Middle frontal gyrus (tissue), 1 donor: ENCODE measurements around the gene SSR3.

Experiments
- DNase-seq: peaks from one replicate; pipeline ENCODE4 v3.0.0-alpha.2; 2015; ENCODE audit warnings: low spot score; ENCODE audit errors: extremely low spot score

The SSR3 gene

GRCh38 chr3:156536524-156537316, 18.2 kb downstream of the SSR3 start:
- DNase-seq, result no peak

DNA sequence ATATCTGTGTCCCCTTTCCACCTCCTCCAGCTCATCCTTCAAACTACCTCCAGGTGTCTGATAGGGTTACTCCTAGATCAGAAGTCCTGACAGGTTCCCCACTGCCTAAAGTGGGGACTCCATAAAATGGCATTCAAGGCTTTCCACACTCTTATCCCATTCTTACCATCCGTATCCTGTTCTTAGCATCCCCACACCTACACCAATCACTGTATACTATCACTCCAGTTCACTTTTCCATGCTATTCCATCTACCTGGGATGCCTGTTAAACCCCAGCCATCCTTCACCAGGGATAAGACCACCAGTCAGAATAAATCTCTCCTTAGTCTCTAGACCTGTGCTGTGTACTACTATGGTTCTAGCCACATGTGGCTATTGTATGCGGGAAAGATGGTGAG, 19.1 kb downstream of the SSR3 start:
- peak; percentile 1 for DNase-seq

DNA sequence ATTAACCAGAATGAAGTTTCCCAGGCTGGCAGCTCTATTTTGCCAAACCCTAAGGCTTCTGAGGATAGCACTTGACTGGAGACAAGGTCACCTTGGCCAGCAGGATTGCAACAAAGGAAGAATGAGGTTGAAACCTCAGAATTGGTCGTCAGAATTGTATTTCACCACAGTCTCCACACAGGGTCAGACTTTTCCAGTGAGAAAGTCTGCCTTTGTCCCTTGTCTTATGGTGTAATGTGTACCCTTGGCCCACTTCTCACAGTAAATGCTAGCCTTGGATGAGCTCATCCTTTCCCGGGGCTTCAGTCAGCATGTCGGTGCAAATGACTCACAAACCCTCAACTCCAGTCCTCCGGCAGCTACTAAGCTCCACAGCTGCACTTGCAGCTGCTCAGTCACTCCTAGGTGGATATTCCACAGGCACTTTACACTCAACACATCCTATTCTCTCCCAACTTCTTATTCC, 19.7 kb downstream of the SSR3 start:
- peak; percentile 17 for DNase-seq

DNA sequence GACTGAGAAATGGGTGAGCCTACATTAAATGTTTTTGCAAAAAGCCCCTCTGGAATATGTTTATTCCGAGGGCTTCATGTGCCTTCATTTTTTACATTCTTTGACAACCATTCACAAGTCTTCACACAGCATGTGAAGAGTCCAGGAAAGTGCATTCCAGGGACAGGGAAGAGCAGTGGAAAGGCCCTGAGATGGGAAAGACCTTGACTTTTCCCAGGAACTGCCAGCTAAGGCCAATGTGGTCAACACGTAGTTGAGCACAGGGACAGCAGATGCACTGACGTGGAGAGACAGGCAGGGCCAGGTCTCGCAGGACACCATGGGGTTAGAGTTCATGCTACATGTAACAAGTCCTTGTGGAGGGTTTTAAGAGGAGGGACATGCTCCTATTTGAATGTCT, 21.7 kb downstream of the SSR3 start:
- no peak for DNase-seq

DNA sequence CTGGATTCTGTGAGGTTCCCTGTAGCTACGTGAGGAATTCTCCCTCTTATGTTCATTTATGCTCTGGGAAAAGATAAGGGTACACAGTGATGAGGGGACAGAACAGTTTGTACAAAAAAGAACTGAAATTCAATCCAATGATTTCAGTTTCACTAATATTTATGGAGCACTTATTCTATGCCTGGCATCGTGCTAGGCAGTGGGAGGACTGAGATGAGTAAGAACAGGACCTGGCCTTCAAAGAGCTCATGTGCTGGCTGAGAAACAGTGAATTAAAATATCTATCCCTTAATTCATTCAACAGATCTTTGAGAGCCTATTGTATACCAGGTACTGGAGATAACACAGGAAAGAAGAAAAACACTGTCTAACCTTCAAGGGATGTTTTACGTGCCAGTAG, 22.2 kb downstream of the SSR3 start:
- no peak for DNase-seq

DNA sequence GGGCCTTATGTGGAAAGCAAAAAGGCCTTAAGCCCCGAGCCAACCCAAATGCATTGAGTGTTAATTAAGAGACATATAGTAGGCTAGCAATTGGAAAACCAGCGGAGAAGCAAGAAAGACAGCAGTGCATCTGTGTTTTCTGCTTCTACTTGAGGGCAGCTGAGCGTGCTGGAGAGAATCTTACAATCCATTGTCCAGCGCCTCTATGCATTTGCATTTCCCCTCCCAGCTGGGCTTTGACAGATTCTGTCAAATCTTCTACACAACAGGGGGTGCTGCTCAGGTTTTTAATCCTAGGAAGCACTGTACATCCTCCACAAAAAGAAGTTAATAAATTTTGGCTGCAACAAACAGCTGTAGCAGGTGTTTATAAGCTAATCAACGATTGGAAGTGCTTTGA, 23.9 kb downstream of the SSR3 start:
- DNase-seq, result no peak

DNA sequence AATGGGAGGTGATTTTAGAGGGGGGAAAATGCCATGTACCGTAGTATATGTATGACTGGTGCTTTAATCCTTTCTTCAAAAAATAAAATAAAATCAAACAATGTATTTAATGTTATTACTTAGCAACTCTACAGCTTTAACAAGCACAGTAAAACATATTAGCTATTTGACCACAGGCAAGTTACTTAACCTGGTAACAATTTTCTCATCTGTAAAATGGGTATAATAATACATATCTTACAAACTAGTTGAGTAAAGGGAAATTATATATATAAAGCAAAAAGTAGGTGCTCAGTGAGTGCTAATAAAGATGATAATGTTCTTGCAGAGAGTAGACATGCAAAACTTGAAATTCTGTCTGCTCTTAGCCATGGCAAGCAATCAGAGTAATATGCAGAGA, 27.9 kb downstream of the SSR3 start:
- DNase-seq, result no peak

DNA sequence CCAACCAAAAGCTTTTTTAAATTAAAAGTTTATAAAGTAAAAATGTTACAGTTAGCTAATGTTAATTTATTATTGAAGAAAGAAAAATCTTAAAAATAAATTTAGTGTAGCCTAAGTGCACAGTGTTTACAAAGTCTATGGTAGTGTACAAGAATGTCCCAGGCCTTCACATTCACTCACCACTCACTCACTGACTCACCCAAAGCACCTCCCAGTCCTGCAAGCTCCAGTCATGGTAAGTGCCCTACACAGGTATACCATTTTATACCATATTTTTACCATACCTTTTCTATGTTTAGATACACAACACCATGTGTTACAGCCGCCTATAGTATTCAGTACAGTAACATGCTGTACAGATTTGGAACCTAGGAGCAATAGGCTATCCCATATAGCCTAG, 29.1 kb downstream of the SSR3 start:
- no peak for DNase-seq

GRCh38 chr3:156522673-156523072, 32.2 kb downstream of the SSR3 start:
- no peak for DNase-seq

- DNase-seq, result no peak
Observed at GRCh38 chr3:156519758-156520162, 35.2 kb downstream of the SSR3 start.

DNA sequence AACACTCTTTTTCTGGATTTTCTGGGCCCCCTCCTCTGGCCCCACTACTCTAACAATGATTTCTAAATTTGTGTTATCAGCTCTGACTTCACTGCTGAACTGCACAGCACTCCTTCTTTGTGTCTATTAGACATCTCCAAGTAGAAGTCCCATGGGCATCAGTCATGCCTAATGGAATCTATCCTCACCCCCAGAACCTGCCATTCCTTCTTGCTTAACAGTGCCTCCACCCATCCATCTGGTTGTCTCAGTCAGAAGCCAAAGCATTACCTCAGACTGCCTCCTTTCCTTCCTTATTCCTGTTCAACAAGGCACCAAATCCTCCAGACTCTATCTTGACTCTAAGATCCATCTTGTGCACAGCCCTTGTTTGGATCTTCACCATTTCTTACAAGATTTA, 36.2 kb downstream of the SSR3 start:
- DNase-seq, result no peak

- DNase-seq, result no peak
Observed at GRCh38 chr3:156516961-156517360, 38.0 kb downstream of the SSR3 start.

GRCh38 chr3:156516284-156516683, 38.6 kb downstream of the SSR3 start:
- DNase-seq, result no peak

- no peak for DNase-seq
Observed at GRCh38 chr3:156513619-156514018, 41.3 kb downstream of the SSR3 start.

DNA sequence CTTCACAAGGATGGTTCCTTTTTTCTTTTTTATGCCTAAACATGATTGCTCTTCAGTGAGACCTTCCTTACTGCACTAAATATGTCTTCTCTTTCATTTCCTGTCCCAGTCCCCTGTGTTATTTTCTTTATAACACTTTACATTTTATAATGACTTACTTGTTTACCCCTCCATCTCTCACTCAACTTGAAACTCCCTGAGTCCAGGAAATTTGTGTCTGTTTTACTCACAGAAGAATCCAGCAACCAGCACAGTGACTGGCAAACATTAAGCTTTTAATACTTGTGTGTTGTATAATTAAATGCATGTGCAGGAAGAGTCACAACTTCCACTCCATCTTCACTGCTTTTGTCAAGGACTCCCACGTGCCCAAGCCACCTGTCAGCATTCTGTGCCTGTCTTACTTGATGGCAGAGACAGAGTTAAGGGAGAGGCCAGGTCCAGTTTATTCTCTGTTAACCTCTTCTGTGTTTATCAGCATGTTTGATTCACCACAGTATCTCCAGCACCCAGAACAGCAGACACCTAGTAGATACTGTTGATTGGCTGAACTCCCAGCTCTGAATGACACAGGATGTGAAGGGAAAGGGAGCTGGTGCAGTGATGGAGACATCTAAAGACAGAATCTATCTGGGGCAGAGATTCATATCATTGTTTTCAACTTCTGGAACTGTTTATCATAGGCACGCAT, 42.8 kb downstream of the SSR3 start:
- no peak for DNase-seq

DNA sequence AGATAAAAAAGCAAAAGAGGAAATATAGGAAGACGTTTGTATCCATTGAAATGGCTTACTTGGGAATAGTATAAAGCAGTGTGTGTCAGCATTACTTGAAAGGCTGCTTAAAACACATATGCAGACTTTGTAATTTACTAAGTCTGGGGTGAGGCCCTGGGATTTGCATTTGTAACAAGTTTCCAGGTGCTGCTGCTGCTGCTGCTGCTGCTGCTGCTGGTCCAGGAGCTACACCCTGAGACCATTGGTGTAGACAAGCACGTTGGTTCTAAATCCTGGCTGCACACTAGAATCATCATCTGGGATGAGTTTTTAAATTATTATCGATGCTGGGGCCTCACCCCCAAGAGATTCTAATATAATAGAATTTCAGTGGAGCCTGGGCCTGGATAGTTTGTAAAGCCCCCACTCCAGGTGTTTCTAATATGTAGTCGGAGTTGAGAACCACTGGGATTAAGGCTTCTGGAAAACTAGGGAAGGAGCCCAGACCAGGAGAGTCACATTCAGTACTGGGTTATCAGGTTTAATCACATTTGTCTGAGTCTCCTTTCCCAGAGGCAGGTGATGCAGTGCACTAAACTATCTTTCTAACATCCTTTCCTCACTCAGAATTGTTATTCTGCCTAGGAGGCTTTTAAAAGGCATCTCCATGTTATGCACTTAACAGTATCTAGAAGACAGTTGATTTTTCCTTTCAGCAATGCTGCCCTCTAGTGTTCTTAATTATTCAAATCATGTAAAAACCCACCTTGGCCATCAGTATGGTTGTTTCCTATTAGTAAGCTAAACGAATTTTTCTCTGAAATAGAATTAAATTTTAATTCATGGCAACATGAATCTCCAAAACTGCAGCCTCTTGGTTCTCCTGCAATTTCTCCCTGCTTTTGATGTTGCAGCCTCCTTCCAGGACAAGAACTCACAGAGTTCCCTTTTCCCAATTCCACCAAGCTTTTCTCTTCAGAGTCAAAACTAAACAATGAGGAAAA, 45.4 kb downstream of the SSR3 start:
- peak; percentile 46 for DNase-seq

DNA sequence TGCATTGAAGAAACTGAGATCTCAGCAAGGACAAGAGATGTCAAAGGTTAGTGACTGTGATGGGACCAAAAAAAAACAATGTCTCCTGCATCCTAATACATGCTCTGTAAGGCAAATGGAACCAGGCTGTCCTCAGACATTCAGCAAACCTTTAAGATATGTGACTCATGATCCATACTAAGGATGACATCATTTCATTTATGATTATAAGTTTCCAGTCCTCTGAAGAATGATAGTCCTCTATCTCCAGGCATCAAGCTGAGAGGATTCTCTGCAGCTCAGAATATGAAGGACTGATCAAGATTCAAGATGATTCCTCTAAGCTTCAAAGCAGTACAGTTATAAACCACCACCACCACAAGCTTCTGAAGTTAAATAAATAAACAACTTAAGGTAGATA, 47.6 kb downstream of the SSR3 start:
- DNase-seq, result no peak

DNA sequence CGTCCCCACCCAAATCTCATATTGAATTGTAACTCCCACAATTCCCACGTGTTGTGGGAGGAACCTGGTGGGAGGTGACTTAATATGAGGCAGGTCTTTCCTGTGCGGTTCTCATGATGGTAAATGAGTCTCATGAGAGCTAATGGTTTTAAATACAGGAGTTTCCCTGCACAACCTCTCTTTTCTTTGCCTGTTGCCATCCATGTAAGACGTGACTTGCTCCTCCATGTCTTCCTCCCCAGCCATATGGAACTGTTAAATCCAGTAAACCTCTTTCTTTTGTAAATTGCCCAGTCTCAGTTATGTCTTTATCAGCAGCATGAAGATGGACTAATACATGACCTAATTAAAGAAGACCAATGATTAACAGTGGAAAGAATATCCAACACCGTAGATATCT, 56.6 kb downstream of the SSR3 start:
- DNase-seq, result no peak

DNA sequence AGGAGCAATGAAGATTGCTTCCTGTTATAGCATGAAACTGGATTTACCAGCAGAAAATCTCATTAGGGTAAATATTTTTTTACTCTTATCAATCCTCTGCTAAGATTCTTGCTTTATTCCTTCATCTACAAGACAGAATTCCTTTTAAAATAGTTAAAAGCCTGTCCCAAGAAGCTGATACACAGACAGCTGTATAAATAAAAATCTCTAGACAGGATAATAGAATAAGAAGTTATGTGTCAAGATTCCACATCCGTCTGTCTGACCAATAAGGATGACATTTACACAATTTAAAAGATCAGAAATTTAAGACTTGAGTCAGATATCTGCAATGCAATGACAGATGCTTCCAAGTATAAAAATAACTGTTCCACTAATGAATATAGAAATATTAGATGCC, 57.6 kb downstream of the SSR3 start:
- no peak for DNase-seq

DNA sequence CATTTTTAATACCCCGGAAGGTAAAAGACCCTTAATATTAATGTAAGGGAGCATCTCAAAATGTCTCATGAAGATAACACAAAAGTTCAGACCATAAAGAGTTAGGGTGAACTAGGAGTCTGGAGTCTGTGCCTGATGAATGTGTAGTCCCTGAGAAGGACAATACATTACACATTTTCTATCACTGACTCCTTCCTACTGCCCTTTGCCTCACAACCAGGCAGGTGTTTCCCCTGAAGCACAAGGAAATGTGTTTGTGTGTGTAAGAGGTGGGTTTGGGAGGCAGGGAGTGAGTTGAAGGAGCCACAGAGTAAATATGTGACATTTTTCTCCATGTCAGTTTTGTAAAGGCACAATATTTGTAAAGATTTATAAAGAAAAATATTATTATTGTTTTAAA, 59.1 kb downstream of the SSR3 start:
- no peak for DNase-seq

DNA sequence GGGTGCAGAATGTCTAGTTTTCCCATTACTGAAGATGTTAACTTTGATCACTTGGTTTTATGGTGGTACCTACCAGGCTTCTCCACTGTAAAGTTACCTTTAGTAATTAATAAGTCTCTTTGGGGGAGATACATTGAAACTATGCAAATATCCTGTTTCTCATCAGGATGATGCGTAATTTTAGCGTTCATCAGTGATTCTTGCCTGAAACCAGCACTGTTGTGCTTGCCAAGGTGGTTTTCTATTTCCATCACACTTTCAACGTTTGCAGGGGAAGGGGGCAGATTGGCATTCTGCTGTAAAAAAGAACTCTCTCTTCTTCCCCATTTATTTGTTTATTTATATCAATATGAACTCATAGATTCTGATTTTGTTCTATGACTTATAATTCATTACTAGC, 61.0 kb downstream of the SSR3 start:
- no peak for DNase-seq

GRCh38 chr3:156492801-156493261, 62.1 kb downstream of the SSR3 start:
- DNase-seq, result no peak
